GM12873 (cell line): Measurements from ENCODE around the gene POLR2B.

Source experiments
- TF ChIP-seq, protein P1 (sequence below): IDR thresholded peaks from 2 replicates; pipeline ENCODE4 v1.5.1; 2012; ENCODE audit warnings: low read depth, mild to moderate bottlenecking, moderate library complexity, low read length, control low read depth; ENCODE audit not compliant: insufficient read depth; ENCODE audit errors: missing control alignments

Gene POLR2B

DNA sequence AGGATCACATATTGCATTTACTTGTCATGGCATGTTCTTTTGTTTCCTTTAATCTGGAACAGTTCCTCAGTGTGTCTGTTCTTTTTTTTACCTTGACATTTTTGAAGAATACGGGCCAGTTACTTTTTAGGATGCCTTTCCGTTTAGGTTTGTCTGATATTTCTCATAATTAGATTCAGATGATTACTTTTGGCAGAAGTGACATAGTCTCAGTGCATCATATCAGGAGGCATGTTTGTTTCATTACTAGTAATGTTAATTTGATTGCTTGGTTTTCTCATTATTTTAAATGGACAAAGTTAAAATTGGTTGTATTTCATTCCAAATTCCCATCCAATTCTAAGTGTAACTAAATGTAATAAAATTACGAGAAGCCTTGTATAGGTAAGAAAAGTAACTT, 8.3 kb downstream of the POLR2B start:
- TF ChIP-seq, protein P1, sequence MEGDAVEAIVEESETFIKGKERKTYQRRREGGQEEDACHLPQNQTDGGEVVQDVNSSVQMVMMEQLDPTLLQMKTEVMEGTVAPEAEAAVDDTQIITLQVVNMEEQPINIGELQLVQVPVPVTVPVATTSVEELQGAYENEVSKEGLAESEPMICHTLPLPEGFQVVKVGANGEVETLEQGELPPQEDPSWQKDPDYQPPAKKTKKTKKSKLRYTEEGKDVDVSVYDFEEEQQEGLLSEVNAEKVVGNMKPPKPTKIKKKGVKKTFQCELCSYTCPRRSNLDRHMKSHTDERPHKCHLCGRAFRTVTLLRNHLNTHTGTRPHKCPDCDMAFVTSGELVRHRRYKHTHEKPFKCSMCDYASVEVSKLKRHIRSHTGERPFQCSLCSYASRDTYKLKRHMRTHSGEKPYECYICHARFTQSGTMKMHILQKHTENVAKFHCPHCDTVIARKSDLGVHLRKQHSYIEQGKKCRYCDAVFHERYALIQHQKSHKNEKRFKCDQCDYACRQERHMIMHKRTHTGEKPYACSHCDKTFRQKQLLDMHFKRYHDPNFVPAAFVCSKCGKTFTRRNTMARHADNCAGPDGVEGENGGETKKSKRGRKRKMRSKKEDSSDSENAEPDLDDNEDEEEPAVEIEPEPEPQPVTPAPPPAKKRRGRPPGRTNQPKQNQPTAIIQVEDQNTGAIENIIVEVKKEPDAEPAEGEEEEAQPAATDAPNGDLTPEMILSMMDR, result no peak

GRCh38 chr4:56990109-56990905, 11.6 kb downstream of the POLR2B start:
- TF ChIP-seq, protein P1, result no peak

DNA sequence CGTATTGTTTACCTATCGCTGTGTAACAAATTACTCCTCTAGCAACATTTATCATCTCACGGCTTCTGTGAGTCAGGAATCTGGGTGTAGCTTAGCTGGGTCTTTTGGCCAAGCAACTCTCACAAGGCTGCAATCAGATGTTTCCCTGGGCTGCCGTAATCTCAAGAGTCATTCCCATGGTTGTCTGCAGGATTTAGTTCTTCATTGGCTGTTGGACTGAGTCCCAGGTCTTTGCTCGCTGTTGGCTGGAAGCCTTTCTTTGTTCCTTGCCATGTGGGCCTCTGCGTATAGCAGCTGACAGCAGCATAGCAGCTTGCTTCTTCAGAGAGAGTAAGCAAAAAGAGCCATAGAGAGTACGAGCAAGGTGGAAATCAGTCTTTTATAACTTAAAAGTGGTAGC, 16.8 kb downstream of the POLR2B start:
- TF ChIP-seq, protein P1, result no peak

GRCh38 chr4:56999751-57000150, 21.1 kb downstream of the POLR2B start:
- TF ChIP-seq, protein P1, result no peak

- TF ChIP-seq, protein P1, result no peak
These were observed 34.9 kb downstream of the POLR2B start for GRCh38 chr4:57013543-57014120.

GRCh38 chr4:57018980-57019379, 40.3 kb downstream of the POLR2B start:
- TF ChIP-seq, protein P1, result no peak

GRCh38 chr4:57020467-57021101, 41.9 kb downstream of the POLR2B start:
- TF ChIP-seq, protein P1, result no peak
